ELF-1 (cell line): ENCODE measurements around the gene PITPNC1.
"Not testable (repeated sequence)": the region's sequence is repeated elsewhere in the genome, so short reads cannot be mapped to it uniquely, and the experiment has no call there.

Experiments
- DNase-seq: peaks from one replicate; pipeline ENCODE4 v3.0.0-alpha.2; 2016; ENCODE audit warnings: low read depth, low spot score

PITPNC1 gene

DNA sequence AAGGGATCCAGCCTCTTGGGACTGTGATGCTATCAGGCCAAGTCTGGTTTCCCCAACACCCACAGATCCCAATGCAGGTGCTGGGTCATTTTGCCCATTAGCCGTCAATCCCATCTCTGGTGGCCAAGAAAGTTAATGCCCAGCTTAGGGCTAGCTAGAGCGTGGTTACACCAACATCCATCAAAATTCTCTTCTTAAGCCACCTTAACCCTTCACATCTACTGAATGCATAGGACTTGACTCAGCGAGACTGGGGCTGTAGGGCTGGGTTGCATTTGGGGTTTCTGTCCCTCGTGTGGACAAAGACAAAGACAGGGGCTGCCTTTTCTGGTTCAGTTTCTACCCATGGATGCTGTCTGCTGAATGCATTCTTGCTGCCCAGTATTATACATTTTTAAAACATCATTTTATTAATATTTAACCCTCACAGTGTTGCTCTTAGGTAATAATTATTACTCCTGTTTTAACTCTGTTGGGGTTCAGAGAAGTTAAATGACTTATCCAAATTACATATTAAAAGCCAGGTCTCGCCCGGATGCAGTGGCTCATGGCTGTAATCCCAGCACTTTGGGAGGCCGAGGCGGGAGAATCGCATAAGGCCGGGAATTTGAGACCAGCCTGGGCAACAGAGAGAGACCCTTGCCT is 199.5 kb downstream of the PITPNC1 start:
- no peak for DNase-seq

DNA sequence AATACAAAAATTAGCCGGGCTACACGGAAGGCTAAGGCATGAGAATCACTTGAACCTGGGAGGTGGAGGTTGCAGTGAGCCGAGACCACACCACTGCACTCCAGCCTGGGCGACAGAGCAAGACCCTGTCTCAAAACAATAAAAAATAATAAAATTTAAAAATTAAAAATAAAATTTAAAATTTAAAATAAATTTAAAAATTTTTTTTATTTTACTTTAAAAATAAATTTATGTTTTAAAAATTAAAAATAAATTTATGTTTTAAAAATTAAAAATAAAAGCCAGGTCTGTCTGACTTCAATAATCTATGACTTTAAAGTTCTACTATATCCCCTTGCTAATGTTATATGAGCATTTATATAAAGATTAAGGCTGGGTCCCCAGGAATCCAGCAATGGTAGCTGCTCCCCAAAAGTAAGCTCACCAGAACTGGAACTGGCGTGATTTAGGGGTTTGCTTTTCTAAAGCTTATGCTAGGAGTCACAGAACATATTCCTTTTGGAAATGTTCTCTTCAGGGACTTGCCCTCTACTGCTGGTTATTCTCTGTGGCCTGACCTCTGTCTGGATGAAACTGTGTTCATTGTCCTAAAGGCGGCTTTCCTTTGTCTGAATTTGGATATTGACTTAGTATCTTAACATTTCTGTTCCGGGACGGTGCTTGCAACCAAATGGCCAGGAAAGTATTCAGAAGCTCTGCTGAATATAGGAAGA is 200.5 kb downstream of the PITPNC1 start:
- no peak for DNase-seq

DNA sequence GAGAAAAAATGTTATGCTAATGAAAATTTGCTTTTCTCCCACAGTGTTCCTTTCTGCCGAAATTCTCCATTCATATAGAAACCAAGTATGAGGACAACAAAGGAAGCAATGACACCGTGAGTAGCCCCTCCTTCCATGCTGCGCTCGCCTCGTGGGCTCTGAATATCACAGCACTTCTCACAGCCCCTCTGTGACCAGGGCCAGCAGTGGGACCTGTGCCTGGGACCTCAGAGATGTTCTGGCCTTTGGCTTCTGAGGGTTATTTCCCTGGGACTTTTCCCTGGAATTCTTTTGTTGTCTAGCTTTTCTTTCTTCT is 201.0 kb downstream of the PITPNC1 start:
- peak; percentile 10 for DNase-seq

DNA sequence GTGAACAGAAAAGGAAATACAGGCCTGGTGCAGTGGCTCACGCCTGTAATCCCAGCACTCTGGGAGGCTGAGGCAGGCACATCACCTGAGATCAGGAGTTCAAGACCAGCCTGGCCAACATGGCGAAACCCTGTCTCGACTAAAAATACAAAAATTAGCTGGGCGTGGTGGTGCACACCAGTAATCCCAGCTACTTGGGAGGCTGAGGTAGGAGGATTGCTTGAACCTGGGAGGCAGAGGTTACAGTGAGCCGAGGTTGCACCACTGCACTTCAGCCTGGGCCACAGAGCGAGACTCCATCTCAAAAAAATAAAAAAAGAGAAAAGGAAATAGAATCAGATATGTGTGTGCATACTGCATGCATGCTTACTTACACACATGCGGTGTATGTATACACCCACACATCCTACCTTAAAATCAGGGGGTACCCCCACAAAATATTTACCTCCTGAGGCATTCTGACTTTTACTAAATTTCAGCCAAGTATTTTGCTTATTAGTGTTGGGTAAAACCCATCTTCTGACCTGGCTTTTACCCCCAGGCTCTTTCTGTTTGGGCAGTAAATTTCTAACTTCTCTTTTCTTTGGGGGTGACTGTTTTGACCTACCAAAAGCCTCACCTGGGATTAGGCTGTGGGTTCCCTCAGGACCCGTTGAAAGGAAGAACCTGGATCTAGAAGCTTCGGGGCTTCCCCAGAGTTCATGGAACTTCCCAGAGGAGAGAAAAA is 201.8 kb downstream of the PITPNC1 start:
- not testable (repeated sequence) for DNase-seq

DNA sequence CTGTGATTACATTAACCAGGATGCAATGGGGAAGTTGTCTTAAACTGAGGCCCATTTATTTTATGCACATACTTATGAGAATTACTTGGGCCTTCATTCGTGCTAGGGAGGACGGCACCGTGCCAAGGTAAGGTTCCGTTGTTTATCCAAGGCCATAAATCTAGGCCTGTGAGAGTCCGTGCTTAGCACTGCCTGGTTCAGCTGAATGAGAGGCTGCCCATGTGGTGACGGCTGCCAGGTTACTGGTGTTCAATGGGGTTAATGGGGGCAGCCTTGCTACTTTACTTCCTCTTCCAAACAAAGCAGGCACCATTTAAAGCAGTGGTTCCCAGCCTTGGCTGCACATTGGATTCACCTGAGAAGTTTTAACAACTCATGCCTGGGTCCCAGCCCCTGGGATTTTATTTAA is 205.6 kb downstream of the PITPNC1 start:
- DNase-seq = no peak

DNA sequence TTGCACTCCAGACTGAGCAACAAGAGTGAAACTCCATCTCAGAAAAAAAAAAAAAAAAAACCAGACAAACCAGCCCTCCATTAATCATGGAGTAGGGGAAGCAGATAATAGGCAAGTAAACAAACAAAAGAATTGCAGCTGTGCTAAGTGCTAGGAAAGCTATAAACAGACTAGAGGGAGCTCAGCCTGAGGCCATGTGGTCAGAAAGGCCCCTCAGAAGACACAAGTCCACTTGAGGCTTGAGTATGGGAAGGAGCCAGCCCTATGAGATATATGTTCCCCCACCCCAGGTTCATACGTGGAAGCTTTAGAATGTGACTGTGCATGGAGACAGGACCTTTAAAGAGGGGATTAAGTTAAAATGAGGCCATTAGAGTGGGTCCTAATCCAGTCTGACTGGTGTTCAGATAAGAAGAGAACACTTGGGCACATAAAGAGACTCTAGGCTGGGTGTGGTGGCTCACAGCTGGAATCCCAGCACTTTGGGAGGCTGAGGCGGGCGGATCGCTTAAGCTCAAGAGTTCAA is 208.1 kb downstream of the PITPNC1 start:
- peak; percentile 91 for DNase-seq

DNA sequence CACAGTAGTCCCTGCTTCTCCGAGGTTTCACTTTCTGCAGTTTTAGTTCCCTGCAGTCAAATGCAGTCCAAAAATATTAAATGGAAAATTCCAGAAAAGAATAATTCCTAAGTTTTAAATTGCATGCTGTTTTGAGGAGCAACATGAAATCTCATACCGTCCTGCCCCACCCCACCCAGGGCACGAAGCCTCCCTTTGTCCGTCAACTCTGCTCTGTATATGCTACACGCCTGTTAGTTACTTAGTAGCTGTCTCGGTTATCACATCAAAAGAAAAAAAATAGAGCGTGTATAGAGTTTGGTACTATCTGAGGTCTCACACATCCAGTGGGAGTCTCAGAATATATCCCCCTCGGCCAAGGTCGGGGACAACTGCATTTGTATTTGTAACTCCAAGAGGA is 211.2 kb downstream of the PITPNC1 start:
- no peak for DNase-seq

DNA sequence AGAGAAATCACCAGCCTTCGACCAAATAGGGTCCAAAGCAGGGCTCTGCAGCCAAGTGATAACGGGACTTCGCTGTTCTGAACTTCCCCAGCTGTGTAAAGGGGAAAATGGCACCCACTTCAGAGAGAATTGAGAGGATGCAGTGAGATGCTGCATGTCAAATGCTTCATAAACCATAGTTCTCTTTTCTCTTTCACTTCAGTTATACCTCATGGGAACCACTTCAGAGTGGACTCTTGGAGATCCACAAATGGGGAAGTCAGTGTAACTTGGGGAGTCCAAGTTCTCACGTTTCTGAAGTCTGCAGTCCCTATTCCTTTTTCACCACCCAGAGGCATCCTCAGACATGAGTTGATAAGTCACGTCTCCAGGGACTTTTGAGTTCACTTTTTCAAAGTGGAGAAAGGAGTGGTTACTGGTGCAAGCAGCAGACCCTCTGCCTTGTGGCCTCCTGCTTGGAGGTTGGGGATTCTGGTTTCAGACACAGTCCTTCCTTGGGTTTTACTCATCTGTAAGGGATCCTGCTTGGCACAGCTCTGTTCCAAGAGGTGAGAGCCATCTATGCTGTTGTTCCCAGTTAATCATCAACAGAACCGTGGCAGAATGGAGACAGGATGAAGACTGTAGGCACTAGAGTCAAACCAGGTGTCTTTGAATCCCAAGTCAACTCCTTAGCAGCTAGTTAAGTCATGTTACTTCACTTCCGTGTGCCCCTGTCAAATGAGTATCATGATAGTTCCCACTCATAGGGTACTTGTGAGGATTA is 217.2 kb downstream of the PITPNC1 start:
- DNase-seq = no peak

DNA sequence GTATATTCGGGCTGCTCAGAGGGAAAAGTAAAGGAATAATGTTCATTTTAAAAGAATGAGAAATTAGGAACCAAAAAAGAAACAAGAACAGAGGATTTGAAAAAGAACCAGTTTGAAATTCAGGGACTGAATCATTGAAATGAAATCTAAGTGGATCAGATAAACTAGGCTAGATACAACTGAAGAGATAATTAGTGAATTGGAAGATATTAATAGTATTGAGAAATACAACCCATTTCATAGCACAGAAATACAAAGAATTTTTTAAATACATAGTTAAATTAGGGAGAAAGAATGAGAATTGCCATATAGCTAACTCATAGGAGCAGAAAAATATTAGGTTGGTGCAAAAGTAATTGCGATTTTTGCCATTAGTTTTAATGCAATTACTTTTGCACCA is 223.3 kb downstream of the PITPNC1 start:
- no peak for DNase-seq

DNA sequence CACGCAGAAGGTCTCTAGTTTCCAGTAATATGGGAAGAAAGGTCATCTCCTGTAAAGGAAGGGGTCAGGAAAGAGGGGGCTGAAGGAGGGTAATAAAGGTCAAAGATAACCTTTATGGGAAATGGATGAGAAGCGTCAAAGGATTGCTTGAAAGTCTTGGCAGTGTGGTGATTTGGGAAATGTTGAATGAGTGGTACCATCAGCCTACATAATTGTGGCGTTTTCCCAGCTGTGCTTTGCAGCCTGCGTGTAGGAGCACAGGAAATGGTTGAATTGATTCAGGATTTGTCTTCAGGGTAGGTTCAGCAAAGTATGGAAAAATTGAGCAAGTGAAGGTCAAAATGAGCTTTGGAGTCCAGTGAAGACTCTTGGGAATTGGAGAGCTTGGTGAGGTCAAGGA is 224.8 kb downstream of the PITPNC1 start:
- no peak for DNase-seq

DNA sequence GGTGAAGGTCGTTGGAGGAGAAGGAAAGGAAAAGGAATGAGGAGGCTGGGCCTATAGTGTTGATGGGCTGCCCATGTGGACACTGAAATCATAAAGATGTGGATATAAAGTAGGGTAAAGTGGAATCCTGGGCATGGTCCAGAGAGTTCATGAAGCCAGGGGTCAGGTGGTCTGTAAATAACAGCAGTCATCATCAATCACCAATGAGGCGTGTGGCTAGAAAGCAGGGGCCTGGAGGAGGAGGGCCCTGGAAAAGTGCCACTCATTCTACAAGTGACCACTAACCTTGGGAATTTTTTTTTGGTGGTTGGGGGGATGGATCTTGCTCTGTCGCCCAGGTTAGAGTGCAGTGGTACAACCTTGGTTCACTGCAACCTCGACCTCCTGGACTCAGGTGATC is 225.4 kb downstream of the PITPNC1 start:
- no peak for DNase-seq

DNA sequence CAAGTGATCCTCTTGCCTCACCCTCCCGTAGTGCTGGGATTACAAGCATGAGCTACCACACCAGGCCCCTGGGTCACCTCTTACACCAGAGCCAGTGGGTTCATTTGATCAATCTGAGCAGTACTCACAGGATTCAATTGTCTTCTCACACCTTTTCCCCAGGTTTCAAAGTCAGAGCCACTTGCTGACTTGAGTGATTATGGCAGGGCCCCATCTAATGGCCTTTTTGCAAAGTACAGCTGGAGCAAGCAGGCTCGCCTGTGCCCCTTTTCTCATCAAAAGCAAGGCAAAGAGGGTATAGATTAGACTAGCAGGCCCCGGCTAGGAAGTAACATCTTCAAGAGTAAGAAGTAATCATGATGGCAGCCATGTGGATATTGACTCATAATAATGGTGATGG is 225.9 kb downstream of the PITPNC1 start:
- peak; percentile 66 for DNase-seq

DNA sequence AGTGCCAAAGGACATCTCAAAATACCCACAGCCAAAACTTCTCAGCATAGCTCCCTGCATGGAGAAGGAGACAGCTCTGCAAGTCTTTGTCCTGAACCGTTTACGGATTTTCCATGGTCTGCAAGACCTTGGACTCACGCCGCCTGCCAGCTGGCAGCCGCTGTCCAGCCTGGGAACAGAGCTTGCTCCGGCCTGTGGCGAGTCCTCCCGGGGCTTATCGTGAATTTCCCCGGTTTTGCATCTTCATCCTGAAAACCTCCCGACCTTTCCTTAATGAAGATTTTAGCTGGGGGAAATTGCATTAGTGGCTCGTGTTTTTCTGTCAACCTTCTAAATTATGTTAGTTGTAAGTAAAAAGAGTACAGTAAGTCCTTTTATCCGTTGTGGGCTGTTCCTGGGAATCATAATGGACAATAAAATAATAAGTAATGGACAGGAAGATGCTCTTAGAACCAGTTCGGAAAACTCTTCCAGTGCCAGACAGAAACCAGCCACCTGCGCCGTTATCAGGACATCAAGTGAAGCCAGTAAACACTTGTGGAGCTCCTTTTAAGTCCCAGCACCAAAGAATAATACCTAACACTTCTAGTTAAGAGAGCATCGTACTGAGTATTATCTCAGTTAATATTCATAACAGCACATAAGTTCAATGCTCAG is 228.3 kb downstream of the PITPNC1 start:
- DNase-seq = no peak

DNA sequence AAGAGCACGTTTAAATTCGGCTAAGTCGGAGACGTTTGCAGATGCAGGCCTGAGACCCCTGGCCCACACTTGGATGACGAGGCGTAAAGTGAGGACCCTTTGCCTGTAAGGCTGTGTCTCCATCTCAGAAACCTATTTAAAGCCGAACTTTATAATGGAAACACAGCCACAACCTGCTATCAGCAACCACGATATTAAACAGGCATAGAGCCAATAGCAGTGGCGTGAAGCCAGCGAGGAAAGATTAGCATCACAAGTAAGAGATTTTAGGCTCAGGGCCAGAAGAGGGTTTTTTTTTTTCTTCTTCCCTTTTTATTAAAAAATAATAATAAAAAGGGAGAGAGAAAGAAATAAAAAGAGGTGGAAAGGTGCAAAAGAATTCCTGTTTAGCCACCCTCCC is 229.4 kb downstream of the PITPNC1 start:
- DNase-seq = no peak

DNA sequence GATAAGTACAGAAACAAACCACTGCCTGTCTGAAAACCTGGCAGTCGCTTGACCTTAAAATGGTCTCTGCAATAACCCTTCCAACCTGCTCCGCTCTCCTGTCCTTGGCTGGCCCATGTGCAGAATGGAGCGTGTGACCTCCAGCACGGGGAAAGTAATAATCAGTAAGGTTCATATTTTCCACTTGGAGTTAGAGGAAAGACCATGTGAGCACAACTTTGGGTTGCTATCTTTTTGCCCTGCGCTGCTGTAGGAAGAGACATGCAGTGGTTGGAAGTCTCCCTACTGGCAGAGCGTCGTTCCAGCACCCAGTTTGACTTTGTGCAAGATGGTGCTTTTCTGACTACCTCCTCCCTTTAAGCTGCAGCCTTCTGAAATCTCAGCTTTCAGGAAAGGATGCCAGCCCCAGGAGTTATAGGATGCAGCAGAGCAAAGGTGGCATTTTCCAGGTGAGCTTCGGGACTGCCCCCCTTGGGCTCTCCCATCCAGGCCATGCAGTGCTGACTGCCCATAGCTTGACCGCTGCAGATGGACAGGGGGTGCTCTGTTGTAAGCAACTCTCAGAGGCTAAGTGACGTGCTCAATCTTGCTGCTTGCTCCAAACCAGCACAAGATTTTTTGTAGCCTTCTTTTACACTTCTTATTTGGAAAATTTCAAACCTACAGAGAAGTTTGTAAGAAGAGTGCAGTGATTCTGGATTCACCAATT is 230.0 kb downstream of the PITPNC1 start:
- DNase-seq = no peak

DNA sequence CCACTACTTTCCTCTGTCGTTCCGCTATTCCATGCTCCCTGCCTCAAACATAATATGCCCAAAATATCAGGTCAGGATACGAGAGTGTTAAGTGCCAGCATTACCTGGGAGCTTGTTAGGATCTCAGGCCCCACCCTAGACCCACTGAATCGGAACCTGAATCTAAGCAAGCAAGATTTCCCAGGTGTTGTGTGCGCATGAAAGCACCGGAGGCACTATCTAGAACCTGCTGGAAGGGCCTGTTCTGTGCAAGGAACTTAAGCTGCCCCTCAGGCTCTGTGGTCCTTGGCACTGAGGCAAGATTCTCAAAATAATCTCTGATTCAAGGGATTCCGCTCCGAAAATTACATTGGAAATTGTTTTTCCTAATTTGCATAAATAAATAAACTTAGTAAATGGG is 233.0 kb downstream of the PITPNC1 start:
- DNase-seq = no peak

DNA sequence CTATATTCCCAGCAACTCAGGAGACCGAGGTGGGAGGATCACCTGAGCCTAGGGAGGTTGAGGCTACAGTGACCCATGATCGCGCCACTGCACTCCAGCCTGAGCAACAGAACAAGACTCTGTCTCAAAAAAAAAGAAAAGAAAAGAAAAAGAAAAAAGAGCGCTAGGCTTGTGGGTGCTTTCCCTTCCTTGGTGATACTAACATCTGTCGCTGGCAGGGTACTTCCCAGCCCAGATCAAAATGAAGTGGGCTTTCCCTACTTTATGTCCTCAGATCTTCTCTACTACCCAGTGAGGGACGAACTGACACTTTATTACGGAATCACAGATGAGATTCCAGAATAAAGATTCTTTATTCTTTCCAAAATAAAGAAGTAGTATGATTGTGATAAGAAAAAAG is 236.9 kb downstream of the PITPNC1 start:
- no peak for DNase-seq

DNA sequence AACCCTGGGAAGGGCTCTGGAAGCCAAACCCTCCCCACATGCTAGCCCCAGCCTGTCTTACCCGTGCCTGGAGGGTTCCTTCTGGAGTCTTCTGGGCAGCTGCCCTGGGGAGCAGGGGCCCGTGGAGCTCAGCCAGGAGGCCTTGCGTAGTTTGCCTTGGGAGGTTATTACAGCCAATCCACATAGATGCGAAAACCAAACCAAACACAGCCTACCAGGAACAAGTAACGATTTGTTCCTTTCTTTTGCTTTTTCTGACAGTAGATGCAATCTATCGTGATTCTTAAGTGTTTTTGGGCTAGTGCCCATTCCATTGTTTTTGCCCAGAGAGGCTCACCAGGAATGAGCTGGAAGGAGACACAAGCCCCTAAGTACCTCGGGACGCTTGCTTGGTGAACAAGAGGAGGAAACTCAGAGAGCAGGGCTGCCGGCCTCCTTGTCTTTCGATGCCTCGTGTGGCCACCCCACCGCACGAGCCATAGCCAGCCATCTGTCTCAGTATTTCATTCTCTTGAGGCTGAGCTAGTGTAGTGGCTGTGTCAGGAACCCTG is 238.0 kb downstream of the PITPNC1 start:
- no peak for DNase-seq

DNA sequence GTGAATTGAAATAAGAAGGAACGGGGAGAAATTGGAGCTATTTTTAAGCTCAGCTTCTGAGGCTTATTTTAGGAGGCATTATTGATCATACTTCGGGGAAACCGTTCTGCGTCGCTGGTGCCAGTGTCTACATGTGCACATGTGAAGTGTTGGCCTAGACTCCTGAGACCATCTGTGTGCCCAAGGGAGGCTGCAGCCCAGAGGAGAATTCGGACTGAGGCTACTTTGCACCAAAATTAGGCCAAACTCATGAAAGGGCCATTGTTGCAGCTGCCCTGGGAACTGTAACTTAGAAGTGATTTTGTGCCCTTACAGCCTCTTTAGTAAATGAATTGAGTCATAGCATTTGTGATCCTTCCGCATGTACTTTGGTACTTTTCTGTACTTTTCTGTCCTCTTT is 238.7 kb downstream of the PITPNC1 start:
- no peak for DNase-seq

DNA sequence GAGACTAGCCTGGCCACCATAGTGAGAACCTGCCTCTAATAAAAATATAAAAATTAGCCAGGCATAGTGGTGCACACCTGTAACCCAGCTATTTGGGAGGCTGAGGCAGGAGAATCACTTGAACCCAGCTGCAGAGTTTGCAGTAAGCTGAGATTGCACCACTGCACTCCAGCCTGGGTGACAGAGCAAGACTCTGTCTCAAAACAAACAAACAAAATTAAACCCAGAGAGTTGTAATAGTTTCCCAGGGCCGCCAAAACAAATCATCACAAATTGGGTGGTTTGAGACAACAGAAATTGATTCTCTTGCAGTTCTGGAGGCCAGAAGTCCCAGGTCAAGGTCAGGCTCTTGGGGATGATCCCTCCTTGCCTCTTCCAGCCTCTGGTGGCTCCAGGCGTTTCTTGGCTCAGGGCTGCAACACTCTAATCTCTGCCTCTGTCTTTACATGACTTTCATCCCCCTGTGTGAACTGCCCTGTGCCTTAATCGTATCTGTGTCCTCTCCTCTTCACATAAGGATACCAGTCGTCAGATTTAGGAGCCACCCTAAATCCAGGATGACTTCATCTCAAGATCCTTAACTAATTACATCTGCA is 240.3 kb downstream of the PITPNC1 start:
- no peak for DNase-seq
